HG02981 (cell line): ENCODE results near the gene ARHGAP44.
"Not testable (repeated sequence)": the region's sequence is repeated elsewhere in the genome, so short reads cannot be mapped to it uniquely, and the experiment has no call there.

Experiments
- ATAC-seq: cut with Tn5 transposase; IDR thresholded peaks from one replicate; pipeline ENCODE4 v1.9.1; 2021; ENCODE audit warnings: mild to moderate bottlenecking, moderate library complexity; ENCODE audit not compliant: unreplicated experiment

The ARHGAP44 gene

GRCh38 chr17:12814718-12815117, 25.4 kb downstream of the ARHGAP44 start:
- no peak for ATAC-seq

DNA sequence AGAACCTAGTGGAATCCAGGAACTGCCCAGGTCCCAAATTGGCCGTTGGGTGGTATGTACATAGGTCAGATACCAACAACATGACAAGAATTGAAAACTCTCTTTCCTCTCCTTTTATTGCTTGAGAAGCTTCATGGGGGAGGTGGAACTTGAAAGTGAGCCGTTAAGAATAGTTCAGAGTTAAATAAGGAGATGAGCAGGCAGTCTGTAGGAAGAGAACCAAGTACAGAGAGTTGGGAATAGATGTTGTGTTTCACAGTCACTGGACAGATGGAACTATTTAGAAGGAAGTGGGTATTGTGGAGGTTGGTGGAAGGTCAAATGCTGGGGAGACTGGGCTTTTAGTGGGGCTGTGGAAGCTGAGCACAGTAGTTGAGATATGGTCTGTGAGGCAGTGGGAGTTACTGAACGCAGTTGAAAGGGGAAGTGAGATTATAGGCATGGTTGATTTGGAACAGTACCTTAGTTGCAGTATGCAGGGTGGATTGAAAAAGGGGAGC, 26.4 kb downstream of the ARHGAP44 start:
- peak; percentile 99 for ATAC-seq

GRCh38 chr17:12821376-12821940, 32.2 kb downstream of the ARHGAP44 start:
- ATAC-seq = no peak

- ATAC-seq = no peak
Measured at GRCh38 chr17:12826431-12826830, 37.1 kb downstream of the ARHGAP44 start.

- ATAC-seq = no peak
Measured at GRCh38 chr17:12830777-12831247, 41.5 kb downstream of the ARHGAP44 start.

- no peak for ATAC-seq
Measured at GRCh38 chr17:12831839-12832238, 42.5 kb downstream of the ARHGAP44 start.

DNA sequence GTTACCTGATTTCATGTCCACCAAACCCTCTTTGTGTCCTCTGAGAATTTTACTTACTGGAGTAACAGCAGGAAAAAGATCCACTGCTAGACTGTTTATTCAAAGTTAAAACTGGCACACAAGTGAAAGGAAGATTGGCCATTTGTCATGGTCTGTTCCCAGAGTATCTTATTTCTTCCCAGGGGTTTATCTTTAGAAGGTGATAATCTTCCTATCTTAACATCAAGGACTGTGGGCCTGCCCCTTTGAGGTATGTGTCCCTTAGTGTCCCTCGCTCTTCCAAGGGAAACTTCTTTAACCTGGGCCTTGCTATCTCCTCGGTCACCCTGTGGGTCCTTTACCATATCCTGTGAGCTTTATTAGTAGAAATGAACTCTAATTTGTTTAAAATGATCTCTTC, 49.7 kb downstream of the ARHGAP44 start:
- ATAC-seq = no peak

GRCh38 chr17:12842936-12843335, 53.6 kb downstream of the ARHGAP44 start:
- ATAC-seq = no peak

GRCh38 chr17:12850996-12851395, 61.7 kb downstream of the ARHGAP44 start:
- ATAC-seq = no peak

DNA sequence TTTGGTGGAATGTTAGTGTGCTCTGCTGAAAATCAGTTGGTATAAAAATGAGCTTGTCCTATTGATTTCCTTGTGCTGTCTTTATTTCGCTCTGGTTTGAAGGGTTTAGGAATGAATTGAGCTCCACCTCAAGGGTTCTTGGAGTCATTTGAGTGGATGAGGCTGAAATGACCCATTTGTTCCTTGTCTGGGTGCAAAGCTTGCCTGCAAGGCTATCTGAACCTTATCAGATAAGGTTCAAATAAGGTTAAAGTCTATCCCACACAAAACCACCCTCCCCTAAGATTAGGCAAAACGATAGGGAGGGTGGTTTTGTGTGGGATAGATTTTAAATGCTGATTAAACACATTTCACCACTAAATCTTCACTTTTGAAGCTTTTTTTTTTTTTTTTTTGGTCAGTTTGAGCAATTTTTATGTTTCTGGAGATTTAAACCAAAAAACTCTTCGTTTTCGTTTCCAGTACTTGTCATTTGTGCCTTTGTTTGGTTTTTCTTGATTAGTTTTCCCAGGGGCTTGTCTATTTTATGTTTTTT, 62.7 kb downstream of the ARHGAP44 start:
- ATAC-seq = no peak

DNA sequence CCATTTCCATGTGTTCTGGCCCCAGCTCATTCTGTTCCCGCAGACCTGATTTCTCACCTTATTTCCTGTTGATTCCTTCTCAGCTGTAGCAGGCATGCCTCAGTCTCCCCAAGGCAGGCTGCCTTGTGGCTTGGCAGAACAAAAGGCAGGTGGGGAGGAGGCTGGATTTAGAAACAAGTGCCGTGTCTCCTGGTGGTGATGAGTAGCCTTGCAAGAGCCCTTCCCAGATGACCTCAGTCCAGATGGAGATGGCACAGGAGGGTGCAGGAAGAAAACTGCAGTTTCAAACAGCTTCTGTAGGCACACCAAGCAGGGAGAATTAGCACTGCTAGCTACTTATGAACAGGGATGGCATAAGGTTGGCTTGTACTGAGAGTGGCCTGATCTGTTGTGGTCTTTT, 64.6 kb downstream of the ARHGAP44 start:
- no peak for ATAC-seq

- no peak for ATAC-seq
Measured at GRCh38 chr17:12856416-12856815, 67.1 kb downstream of the ARHGAP44 start.

GRCh38 chr17:12857592-12857991, 68.3 kb downstream of the ARHGAP44 start:
- ATAC-seq = no peak

DNA sequence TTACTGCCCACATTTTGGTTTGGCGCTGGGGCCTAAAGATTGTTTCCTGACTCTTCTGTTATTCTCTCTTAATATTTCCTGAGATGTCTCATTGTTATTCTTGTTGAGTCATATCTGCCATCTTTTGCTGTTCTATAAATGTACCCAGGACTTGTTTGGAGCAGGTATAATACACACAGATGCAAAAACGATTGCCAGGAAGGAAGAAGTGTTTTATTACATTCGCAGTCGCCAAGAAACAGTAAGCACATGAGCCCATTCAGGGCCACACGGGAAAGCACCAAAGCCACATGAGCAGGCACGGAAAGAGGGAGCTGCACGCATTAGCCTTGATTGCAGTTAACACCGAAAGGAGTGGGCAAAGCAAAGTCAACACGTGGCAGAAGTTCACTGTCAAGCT, 70.2 kb downstream of the ARHGAP44 start:
- ATAC-seq = no peak

DNA sequence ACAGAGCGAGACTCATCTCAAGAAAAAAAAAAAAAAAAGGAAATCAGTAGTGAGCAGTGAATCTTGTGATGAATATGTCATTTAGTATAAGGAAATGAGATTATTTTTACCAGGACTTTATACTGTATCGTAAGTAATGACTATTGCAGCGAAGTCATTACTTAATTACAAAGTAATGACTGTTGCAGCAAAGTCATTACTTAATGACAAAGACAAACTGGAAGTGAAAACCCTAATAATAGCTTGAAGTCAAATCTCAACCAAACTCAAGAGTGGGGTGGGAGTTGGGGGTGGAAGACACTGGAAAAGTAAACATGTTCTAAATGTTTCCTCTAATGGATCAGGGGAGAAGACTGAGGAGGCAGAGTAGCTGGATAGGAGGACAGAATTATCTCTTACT, 76.5 kb downstream of the ARHGAP44 start:
- ATAC-seq = no peak

DNA sequence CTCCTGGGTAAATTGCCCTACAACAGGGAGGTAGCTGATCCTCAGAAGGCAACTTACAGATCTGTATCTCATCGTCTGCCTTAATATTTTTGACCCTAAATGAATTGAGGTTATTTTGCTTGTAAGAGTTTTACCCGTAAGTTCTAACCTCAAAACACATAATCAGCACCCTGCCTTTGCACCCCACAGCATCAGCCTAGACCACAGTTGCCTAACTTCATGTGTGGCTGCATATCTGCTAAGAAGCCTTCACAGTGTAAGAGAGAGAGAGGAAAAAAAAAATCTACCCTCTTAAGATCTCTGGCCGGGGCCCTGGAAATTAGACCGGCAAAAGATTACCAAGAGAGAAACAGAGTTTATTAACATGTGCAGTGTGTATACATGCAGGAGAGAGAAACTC, 76.9 kb downstream of the ARHGAP44 start:
- no peak for ATAC-seq

GRCh38 chr17:12867726-12868125, 78.4 kb downstream of the ARHGAP44 start:
- no peak for ATAC-seq

DNA sequence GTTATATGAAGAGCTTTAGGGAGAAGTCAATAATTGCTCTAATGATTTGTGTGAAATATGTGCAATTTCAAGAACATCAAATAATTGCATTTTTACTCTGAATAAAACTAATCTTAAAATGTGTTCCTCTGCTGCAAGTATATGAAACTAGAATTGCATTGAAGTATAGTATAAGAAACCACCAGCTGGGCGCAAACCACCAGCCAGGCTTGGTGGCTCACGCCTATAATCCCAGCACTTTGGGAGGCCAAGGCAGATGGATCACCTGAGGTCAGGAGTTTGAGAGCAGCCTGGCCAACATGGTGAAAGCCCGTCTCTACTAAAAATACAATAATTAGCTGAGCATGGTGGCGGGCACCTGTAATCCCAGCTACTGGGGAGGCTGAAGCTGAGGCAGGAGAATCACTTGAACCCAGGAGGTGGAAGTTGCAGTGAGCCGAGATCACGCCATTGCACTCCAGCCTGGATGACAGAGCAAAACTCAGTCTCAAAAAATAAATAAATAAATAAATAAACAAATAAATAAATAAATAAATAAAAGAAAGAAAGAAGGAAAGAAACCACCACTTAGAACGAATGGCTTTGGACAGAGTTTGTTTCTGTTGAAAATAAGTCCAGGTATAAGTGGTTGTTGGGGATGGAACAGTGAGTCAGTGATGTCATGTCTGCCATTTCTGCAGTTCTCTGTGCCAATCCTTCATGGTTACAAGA, 84.3 kb downstream of the ARHGAP44 start:
- not testable (repeated sequence) for ATAC-seq

DNA sequence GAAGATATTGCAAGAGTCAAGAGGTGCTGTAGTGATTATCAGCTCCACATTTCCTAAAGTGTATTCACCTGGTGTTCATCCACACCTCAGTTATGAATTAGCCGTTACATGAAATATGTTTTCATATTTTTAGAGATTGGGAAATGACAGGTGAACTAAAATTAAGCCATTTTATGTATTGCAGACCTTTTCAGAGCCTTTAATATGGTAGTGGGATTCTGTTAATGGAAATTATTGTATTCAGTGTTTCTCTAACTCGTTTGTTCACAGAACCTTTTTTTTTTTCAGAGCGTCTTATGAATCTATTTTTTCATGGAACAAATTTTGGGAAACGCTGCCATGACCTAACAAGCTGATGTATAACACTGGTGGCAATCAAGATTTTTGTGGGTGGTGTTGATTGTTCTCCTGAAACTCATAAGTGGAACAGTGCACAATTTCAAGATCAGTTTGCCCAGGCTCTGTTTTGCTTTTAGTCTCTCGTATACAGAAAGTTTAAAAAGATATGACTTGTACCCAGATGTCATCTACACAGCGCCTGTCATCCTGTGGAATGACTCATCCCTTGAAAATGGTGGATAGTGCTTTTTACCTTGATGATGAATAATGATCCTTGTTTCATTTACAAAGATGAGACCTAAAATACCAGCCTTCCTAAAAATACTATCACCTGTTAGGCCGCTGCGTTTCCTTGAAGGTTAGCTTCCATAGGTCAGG, 88.8 kb downstream of the ARHGAP44 start:
- ATAC-seq = no peak

- ATAC-seq = not testable (repeated sequence)
Measured at GRCh38 chr17:12879096-12879495, 89.8 kb downstream of the ARHGAP44 start.

DNA sequence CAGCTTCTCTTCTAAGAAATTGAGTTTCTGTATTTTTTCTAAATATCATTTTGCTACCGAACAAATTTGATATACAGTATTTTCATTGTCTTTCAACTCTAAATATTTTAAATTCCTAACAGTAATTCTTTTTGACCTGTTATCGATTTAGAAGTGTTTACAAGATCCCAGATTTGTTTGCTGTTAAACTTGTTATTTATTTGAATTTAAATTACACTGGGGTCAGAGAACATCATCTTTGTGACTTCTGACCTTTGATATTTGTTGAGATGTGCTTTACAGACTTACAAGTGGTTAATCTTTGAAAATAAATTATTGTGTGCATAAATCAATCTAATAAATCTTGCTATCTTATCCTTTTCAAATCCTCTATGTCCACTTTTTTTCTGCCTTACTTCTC, 94.2 kb downstream of the ARHGAP44 start:
- no peak for ATAC-seq

GRCh38 chr17:12887088-12887487, 97.8 kb downstream of the ARHGAP44 start:
- ATAC-seq = no peak
